GM23338 (cell line): Measurements from ENCODE around the gene CPSF3.

ENCODE experiments used
- CREB1 ChIP-seq: fragments of 250-450 bp; sonication (Bioruptor Pico); IDR thresholded peaks from 2 replicates; pipeline ENCODE4 v1.5.0; 2020; ENCODE audit warnings: low read depth, mild to moderate bottlenecking, moderate library complexity
- CTCF ChIP-seq, 2 experiments: fragments of 200-600 bp in 1 of 2; sonication (generic) in 1 of 2; conservative IDR thresholded peaks; 2 replicates each; pipeline versions ENCODE4 v1.5.1 to v1.6.1; 2016 to 2017; ENCODE audit warnings: antibody characterized with exemption in 2 of 2, low read depth in 2 of 2, mild to moderate bottlenecking in 2 of 2, moderate library complexity in 1 of 2
- EZH2 ChIP-seq: fragments of 200-600 bp; sonication (generic); IDR thresholded peaks from one replicate; pipeline ENCODE4 v1.8.0; 2017; ENCODE audit warnings: antibody characterized with exemption, mild to moderate bottlenecking, low read depth; ENCODE audit not compliant: unreplicated experiment
- POLR2AphosphoS5 ChIP-seq: IDR thresholded peaks from 2 replicates; pipeline ENCODE4 v1.6.1; 2016; ENCODE audit warnings: antibody characterized with exemption, low read depth
- REST ChIP-seq: IDR thresholded peaks from one replicate; pipeline ENCODE4 v1.6.1; 2018; ENCODE audit warnings: antibody characterized with exemption; ENCODE audit not compliant: unreplicated experiment
- STAT1 ChIP-seq: IDR thresholded peaks from one replicate; pipeline ENCODE4 v1.6.1; 2016; ENCODE audit warnings: antibody characterized with exemption; ENCODE audit not compliant: unreplicated experiment

DNA sequence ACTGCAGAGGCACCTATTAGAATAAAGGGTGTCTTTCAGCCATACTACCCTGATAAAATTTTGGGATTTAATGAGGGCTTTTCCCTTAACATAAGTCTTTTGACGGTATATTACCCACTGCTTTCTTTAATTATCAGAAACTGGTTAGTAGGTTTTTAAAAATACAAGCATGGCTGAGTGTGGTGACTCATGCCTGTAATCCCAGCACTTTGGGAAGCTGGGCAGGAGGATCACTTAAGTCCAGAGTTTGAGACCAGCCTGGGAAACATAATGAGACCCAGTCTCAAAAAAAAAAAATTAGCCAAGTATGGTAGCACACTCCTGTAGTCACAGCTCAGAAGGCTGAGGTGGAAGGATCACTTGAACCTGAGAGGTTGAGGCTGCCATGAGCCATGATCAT lies 16.1 kb downstream of the CPSF3 start:
- no peak for TF ChIP-seq CTCF (conservative IDR thresholded peaks at IDR 0.05; ENCODE audit: low read depth in 2 of 2)
- TF ChIP-seq EZH2: no peak
- TF ChIP-seq POLR2AphosphoS5: no peak
- no peak for TF ChIP-seq REST
- no peak for TF ChIP-seq CREB1 (CRISPR knock-in tag)
- no peak for TF ChIP-seq STAT1
